ENCODE data around the gene RTN4IP1.

DNA sequence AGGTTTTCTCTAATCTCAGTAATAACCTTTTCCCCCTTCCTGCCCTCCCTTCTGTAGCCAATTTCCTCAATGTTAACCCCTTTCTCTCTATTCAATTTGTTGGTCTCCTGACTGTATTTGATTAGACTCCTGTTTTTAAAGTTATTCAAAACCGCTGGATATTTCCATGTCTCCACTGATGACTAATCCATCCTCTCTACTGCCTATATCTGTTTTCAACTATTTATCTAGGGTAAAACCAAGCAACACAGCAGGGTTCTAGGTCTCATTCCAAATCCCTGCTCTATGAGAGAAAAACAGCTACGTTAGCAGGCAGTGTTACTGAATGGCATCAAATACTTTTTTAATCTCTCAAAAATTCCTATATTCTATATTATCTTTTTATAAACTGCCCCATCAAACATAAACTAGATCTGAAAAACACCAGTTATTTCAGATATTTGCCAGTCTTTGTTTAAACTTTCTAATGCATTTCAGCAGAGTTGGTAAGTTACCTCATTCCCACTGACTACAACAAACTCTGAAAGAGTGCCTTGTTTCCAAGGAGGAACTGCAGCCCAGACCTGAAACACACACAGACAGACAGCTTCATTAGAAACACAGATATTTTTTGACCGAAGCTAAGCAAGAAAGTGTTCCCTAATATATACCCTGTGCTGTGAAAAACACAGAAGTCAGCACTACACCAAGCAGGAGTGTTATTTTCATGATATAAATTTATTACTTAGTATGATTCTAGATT lies 8.2 kb downstream of the RTN4IP1 start:
- TF ChIP-seq CTCF (IDR thresholded peaks at IDR 0.05) (no peak), POLR2A (IDR thresholded peaks at IDR 0.05) (no peak)
